ENCODE results near the gene DLL1.

Gene DLL1

DNA sequence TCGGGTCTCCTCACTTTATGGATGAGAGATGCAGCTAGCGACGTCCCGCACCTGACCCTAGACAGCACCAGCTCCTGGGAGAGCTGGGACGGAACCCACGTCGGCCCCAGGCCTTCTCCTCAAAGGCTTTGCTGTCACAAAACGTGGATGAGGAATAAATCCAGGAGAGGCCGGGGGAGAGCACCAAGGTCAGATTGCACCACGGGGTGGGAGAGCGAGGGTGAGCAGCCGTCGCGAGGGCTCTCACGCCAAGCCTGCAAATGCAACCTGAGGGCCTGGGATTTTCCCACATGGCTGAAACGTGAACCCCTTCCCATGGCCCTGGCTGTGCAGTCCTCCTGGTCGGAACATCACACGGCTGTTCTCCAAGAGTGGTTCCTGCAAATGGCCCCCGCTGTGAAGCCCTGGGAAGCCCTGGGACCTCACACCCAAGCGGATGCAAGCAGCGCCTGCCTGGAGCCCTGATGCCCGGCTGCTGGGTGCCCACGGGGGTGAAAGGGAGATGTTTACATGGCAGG is 45.3 kb downstream of the DLL1 start:
- TF ChIP-seq, protein P1, sequence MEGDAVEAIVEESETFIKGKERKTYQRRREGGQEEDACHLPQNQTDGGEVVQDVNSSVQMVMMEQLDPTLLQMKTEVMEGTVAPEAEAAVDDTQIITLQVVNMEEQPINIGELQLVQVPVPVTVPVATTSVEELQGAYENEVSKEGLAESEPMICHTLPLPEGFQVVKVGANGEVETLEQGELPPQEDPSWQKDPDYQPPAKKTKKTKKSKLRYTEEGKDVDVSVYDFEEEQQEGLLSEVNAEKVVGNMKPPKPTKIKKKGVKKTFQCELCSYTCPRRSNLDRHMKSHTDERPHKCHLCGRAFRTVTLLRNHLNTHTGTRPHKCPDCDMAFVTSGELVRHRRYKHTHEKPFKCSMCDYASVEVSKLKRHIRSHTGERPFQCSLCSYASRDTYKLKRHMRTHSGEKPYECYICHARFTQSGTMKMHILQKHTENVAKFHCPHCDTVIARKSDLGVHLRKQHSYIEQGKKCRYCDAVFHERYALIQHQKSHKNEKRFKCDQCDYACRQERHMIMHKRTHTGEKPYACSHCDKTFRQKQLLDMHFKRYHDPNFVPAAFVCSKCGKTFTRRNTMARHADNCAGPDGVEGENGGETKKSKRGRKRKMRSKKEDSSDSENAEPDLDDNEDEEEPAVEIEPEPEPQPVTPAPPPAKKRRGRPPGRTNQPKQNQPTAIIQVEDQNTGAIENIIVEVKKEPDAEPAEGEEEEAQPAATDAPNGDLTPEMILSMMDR (IDR thresholded peaks at IDR 0.05; ENCODE audit: control insufficient read depth, insufficient read depth, low read depth, low read length, missing control alignments), result no peak
- no peak overlapping the region for H3K4me3 ChIP-seq (ENCODE audit: control insufficient read depth, low read depth, low read length)
- no peak for DNase-seq (ENCODE audit: low read depth)

DNA sequence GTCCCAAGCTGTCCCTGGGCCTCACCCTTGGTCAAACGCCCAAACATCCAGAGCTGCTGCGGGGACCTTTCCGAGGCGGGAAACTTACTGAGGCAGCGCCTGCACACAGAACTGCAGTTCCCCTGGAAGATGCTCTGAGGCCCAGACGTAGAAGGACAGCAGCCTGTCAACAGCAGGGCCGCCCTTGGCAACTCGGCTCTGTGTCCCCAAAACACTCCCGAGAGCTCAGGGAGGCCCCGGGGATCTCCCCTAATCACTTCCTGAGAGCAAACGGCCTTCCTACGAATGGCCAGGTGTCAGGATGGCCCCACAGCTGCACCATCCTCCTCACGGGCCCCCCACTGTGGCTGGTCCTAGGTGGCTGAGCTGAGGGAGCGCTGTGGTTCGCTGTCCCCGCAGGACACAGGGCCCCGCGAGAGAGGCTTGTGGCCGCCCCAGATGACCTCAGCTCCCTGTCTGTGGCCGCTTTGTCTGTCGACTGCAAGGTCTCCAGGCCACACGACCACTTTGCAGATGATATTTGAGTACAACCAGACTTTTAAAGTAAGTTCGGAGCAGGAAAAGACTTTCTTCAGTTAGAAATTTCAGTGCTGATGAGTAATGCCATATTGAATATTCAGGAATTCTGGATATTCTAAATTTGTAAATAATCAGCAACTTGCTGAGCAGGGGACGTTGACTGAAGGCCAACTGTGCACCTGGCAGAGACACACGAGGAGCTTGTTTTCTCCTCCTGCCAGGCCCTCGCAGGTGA is 46.0 kb downstream of the DLL1 start:
- no peak overlapping the region for H3K4me3 ChIP-seq (ENCODE audit: control insufficient read depth, low read depth, low read length)
- DNase-seq (ENCODE audit: low read depth), result no peak
- TF ChIP-seq, protein P1 (IDR thresholded peaks at IDR 0.05; ENCODE audit: control insufficient read depth, insufficient read depth, low read depth, low read length, missing control alignments), result no peak

DNA sequence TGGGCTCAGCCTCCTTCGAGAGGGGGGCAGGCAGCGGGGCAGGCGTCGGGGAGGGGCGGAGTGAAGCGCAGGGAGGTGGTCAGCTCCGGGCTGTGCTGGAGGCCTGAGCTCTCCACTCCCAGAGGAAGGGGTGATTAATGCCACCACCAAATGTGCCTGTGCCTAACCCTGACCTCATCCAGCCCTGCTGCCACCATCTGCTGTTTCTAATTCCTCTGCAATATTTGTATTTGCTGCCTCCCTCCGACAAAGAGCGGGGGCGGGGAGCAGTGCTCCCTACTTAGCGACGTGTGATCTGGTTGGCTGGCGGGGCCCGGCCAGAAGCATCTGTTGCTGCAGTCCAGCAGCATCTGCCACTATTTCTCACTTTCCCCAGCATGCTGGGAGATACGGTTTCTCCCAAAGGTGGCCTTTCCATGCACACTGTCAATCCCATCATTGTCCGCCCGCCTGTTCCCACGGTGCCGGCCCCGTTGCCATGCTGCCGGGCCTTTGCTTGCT is 47.0 kb downstream of the DLL1 start:
- DNase-seq (ENCODE audit: low read depth), result no peak
- TF ChIP-seq, protein P1 (IDR thresholded peaks at IDR 0.05; ENCODE audit: control insufficient read depth, insufficient read depth, low read depth, low read length, missing control alignments), result no peak
- H3K4me3 ChIP-seq (ENCODE audit: control insufficient read depth, low read depth, low read length), result no peak overlapping the region

DNA sequence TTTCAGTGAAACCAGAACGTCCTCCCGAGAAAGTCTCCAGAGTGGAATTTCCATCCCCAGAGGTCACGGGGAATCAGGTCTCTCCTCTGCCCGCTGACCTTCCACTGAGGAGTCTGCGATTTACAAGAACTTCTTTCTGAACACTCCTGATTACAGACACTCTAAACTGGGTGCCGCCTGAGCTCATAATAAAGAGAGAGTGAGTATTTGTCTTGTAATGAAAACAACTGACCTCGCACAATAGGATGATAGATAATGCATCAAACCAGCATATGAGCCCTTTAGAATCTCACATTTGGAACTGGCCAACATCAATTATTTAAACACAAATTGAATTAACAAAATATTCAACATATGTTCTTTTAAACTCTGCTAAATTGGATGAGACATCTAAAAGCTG is 47.5 kb downstream of the DLL1 start:
- DNase-seq (ENCODE audit: low read depth), result no peak
- TF ChIP-seq, protein P1 (IDR thresholded peaks at IDR 0.05; ENCODE audit: control insufficient read depth, insufficient read depth, low read depth, low read length, missing control alignments), result no peak

DNA sequence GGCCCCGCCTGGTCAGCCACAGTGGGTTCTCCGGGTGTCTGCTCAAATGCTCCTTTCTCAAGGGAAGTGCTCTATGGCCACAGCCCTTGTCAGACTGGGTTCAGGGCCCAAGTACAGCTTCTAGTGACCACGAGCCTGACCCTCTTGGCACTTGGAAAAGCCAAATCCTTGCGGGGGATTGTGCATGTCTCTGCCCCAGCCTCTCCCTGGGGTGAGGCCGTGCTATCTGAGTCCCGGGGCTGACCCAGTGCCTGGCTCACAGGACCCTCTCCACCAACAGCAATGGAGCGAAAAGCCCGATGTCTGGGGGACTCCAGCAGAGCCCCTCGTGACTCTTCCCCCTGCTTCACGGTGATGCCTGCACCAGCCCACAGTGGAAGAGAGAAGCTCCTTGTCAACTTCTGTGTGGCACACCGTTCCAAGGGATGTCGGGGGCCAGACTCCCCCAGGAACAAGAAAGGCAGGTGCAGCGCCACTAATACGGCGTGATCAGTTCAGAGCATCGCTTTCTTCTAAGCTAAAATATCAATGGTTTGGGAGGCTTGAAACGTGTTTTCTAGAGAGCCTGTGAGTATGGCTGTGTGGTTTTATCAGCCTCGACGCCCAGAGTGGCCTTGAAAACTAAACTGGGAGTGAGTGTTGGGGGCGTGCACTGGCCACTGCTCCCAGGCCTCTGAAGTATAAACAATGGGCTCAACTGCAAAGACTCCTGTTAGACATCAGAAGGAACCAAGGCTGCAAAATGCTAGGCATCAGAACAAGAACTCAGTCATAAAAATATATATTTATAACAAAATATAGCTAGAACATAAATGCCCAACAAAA is 51.9 kb downstream of the DLL1 start:
- DNase-seq (ENCODE audit: low read depth), result no peak
- TF ChIP-seq, protein P1 (IDR thresholded peaks at IDR 0.05; ENCODE audit: control insufficient read depth, insufficient read depth, low read depth, low read length, missing control alignments), result no peak
- H3K4me3 ChIP-seq (ENCODE audit: control insufficient read depth, low read depth, low read length), result no peak overlapping the region

More for the DNA sequence above, 47.5 kb downstream of the DLL1 start:
- no peak overlapping the region for H3K4me3 ChIP-seq (ENCODE audit: control insufficient read depth, low read depth, low read length)

DNA sequence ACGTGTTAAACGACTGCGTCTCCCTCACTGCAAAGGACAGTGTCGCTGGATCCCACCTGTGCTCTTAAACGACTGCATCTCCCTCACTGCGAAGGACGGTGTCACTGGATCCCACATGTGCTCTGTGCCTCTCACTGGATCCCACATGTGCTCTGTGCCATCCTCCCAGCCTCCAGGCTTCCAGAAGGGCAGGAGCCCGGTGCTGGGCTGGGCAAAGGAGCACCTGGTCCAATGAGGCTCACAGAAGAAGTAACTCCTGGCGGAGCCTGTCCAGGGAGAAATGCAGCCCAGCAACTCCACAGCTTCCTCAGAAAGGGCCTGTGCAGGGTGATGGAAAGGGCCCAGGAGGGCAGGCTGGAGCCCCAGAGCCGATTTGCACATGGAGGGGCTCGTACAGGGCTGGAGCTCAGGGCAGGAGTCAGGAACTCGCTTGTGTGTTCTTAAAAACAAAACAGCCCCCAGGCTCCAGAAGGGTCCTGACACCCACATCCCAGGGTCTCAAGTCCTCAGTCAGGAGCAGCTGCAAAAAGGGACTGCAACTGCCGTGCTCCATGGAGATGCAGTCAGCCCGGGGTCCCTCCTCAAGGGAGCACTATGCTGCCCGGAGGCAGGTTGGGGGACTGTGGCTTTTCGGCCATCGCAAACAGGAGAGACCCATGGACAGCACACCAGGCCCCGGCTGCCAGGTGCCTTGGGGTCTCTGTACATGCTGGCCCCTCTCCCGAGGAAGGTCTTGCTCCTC is 52.7 kb downstream of the DLL1 start:
- TF ChIP-seq, protein P1 (IDR thresholded peaks at IDR 0.05; ENCODE audit: control insufficient read depth, insufficient read depth, low read depth, low read length, missing control alignments), result no peak
- DNase-seq (ENCODE audit: low read depth), result no peak
- no peak overlapping the region for H3K4me3 ChIP-seq (ENCODE audit: control insufficient read depth, low read depth, low read length)

Data from AG09309 (cell line).